ENCODE measurements around the gene SLF2. TPM values are rescaled to one million over a fixed set of nuclear protein-coding genes. Genes with fewer than 3 reads are reported as not detected.

SLF2 gene, protein sequence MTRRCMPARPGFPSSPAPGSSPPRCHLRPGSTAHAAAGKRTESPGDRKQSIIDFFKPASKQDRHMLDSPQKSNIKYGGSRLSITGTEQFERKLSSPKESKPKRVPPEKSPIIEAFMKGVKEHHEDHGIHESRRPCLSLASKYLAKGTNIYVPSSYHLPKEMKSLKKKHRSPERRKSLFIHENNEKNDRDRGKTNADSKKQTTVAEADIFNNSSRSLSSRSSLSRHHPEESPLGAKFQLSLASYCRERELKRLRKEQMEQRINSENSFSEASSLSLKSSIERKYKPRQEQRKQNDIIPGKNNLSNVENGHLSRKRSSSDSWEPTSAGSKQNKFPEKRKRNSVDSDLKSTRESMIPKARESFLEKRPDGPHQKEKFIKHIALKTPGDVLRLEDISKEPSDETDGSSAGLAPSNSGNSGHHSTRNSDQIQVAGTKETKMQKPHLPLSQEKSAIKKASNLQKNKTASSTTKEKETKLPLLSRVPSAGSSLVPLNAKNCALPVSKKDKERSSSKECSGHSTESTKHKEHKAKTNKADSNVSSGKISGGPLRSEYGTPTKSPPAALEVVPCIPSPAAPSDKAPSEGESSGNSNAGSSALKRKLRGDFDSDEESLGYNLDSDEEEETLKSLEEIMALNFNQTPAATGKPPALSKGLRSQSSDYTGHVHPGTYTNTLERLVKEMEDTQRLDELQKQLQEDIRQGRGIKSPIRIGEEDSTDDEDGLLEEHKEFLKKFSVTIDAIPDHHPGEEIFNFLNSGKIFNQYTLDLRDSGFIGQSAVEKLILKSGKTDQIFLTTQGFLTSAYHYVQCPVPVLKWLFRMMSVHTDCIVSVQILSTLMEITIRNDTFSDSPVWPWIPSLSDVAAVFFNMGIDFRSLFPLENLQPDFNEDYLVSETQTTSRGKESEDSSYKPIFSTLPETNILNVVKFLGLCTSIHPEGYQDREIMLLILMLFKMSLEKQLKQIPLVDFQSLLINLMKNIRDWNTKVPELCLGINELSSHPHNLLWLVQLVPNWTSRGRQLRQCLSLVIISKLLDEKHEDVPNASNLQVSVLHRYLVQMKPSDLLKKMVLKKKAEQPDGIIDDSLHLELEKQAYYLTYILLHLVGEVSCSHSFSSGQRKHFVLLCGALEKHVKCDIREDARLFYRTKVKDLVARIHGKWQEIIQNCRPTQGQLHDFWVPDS
- total RNA-seq (2021; fragmentation: NEBNext Ultra II Directional; extraction: Animal tissue kit (Norgen Biotek cat#: 25700)) (20.1 and 20.9 TPM in 2 replicates), polyA plus RNA-seq (2011; rRNA removed) (4.0 and 5.5 TPM in 2 replicates), polyA minus RNA-seq (2011; rRNA and poly(A)+ RNA removed) (10.0 and 10.7 TPM in 2 replicates)
- 6.3 TPM for polyA plus RNA-seq (2011; cell fraction: cytosol; rRNA removed)
- polyA plus RNA-seq (2011; cell fraction: nucleus; rRNA removed) = 6.2 TPM
- 6.6 to 10.9 TPM (median 8.4 TPM) in 4 replicates for polyA plus RNA-seq (2012, experiment 1 of 2)
- 1.0 TPM for polyA plus RNA-seq (2012, experiment 2 of 2)
- 10.3 TPM for polyA plus RNA-seq (2013, experiment 1 of 2)
- 10.3 TPM for polyA plus RNA-seq (2013, experiment 2 of 2)
- polyA minus RNA-seq (2011; cell fraction: cytosol; rRNA and poly(A)+ RNA removed) = 13.1 TPM
- polyA minus RNA-seq (2011; cell fraction: nucleus; rRNA and poly(A)+ RNA removed) = 38.1 TPM
- long read RNA-seq, experiment 1, partial matches to known transcripts = 2 of 7 reads
- long read RNA-seq, experiment 1, other reads (novel, unspliced or antisense) = 5 of 7 reads
- long read RNA-seq, experiment 2, partial matches to known transcripts = 4 of 8 reads
- long read RNA-seq, experiment 2, other reads (novel, unspliced or antisense) = 2 of 8 reads

DNA sequence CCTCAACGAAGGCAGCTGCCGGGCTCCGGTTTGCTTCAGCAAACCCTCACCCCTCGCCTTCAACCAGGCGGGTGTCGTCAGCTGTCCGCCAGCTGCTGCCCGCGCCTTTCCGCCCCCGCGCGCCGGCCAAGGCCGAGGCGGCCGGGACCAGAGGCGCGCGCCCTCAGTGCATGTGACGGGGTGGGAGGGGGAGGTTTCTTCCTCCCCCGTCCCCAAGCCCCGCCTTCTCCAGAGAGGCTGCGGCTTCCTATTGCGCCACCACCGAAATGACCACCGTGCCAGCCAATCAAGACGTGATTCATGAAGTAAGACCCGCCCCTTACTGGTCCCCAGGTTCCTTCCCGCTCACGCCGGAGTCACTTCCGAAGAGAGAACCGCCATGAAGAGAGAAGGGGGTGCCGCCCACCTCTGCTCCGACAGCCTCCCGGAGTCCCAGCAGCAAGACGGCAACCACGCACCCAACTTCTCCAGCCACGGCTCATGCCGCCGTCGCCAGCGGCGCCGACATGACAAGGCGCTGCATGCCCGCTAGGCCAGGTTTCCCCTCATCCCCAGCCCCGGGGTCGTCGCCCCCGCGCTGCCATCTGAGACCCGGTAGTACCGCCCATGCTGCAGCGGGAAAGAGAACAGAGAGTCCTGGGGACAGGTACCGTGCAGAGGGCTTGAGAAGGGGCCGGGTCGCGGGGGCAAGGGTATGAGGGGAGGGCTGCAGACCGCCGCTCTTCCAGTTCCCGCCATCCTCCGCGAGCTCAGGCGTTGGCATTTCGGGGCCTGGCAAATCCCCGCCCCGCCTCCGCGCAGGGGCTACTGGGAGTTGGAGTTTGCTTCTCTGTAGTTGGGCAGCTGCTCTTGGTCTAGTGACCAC lies at the start of gene SLF2:
SLF2 (plus strand) TSS at position 359 of the 865 bp plus-strand sequence; CDS start at position 507, 148 bp downstream.
- H3K23me2 ChIP-seq (ENCODE audit: low read depth, low read length) = peaks cover 6% of the 10 kb centered on the region
- H4K5ac ChIP-seq (ENCODE audit: insufficient read length, low read depth, low read length) = peak within 1 kb of the TSS; percentile 93
- H3K18ac ChIP-seq (ENCODE audit: extremely low read depth, low read length) = peak within 1 kb of the TSS; percentile 95
- H3K9ac ChIP-seq (replicated peaks in 1 of 4; ENCODE audit: extremely low read depth in 1 of 4, low read depth in 3 of 4, low read length in 3 of 4) = peak within 1 kb of the TSS; percentile 55 to 81 (median 71)
- peak within 1 kb of the TSS; percentile 91; the same call in 1 of the 2 replicates for H2AFZ ChIP-seq (ENCODE audit: low read length)
- H3K36me3 ChIP-seq (ENCODE audit: control insufficient read depth in 2 of 4, insufficient read depth in 4 of 4, low read length in 3 of 4) = peaks cover 2 to 14% (median 9%) of the 10 kb centered on the region in 4 experiments; a peak in 5 of 8 replicates
- H3K27me3 ChIP-seq (replicated peaks in 1 of 4; ENCODE audit: control insufficient read depth in 3 of 4, extremely low read depth in 1 of 4, insufficient read depth in 3 of 4, low read length in 3 of 4) = no peaks in the 10 kb centered on the region; a peak in 1 of 7 replicates
- peak within 1 kb of the TSS; percentile 88 for H4K91ac ChIP-seq (replicated peaks; ENCODE audit: insufficient read length, low read length)
- no peaks in the 10 kb centered on the region for H3K9me3 ChIP-seq (ENCODE audit: insufficient read depth in 2 of 2, low read depth in 1 of 2, low read length in 1 of 2)
- peaks cover 0 to 24% of the 10 kb centered on the region in 2 experiments; a peak in 2 of 4 replicates for H3K79me2 ChIP-seq (ENCODE audit: control insufficient read depth in 1 of 2, insufficient read depth in 2 of 2, low read length in 2 of 2)
- H2BK120ac ChIP-seq (replicated peaks; ENCODE audit: low read depth, low read length) = no peak within 1 kb of the TSS
- H4K8ac ChIP-seq (ENCODE audit: extremely low read depth, insufficient read depth, low read length) = peak within 1 kb of the TSS; percentile 39
- ChIA-PET CTCF (ENCODE audit: partially characterized antibody) (interaction anchor here (0.6 to 2.1 kb wide), 8 partner anchors 16 to 431 kb away, joined by 3 to 6 read pairs (median 4); no protein-coding TSS in a partner anchor), POLR2A (ENCODE audit: partially characterized antibody) (interaction anchor here (0.8 to 1.6 kb wide), 4 partner anchors 9 to 84 kb away, joined by 3 to 5 read pairs (median 3); no protein-coding TSS in a partner anchor)
- H3K4me3 ChIP-seq (ENCODE audit: extremely low read depth in 1 of 4, insufficient read depth in 2 of 4, low read depth in 3 of 4, low read length in 4 of 4) = peak within 1 kb of the TSS; percentile 80 to 95 (median 86)
- H3K79me1 ChIP-seq (ENCODE audit: low read depth, low read length) = no peaks in the 10 kb centered on the region
- H2AK5ac ChIP-seq (ENCODE audit: low read depth, low read length) = 0 out of 2 replicates have a peak within 1 kb of the TSS, but pooled peaks have one; percentile 10
- H3K4me2 ChIP-seq (ENCODE audit: insufficient read depth in 1 of 2, low read depth in 2 of 2, low read length in 2 of 2) = peak within 1 kb of the TSS; percentile 81 to 83
- H4K20me1 ChIP-seq (replicated peaks in 1 of 2; ENCODE audit: control insufficient read depth in 1 of 2, insufficient read depth in 2 of 2, low read length in 2 of 2) = peaks cover 1 to 3% of the 10 kb centered on the region in 2 experiments
- WGBS, 2 experiments (ENCODE audit: extremely low coverage in 1 of 2, insufficient coverage in 1 of 2, insufficient read length in 1 of 2, insufficient replicate concordance in 2 of 2, low coverage in 1 of 2, low lambda C conversion rate in 2 of 2, missing lambda C conversion rate in 1 of 2) = 2% methylated on average over 38 of the region's 71 CpGs; no CpG with 5 or more reads in 1 of the 2 experiments
- H2BK12ac ChIP-seq (ENCODE audit: low read depth, low read length) = no peak within 1 kb of the TSS
- no peak within 1 kb of the TSS for H3K23ac ChIP-seq (ENCODE audit: insufficient read length)
- no peak within 1 kb of the TSS for H2BK20ac ChIP-seq (ENCODE audit: low read length)
- peak within 1 kb of the TSS; percentile 68; the same call in 1 of the 2 replicates for H3K27ac ChIP-seq (ENCODE audit: low read depth, low read length)
- H2BK5ac ChIP-seq (ENCODE audit: low read depth, low read length) = peak within 1 kb of the TSS; percentile 95
- DNase-seq (ENCODE audit: low read depth in 1 of 2, low spot score in 2 of 2) (peak; percentile 88 to 90), FAIRE-seq (peak; percentile 91)
- H3K14ac ChIP-seq (ENCODE audit: insufficient read length) = no peak within 1 kb of the TSS
- peaks cover 2 to 13% (median 4%) of the 10 kb centered on the region in 4 experiments; a peak in 3 of 7 replicates for H3K4me1 ChIP-seq (replicated peaks in 1 of 4; ENCODE audit: control insufficient read depth in 3 of 4, insufficient read depth in 4 of 4, low read length in 3 of 4)
- H3K4ac ChIP-seq (replicated peaks; ENCODE audit: insufficient read length, low read depth, low read length) = peak within 1 kb of the TSS; percentile 88
- peak within 1 kb of the TSS; percentile 77 for H2BK15ac ChIP-seq (ENCODE audit: low read length)
- peak within 1 kb of the TSS; percentile 97 for H3K56ac ChIP-seq (replicated peaks; ENCODE audit: insufficient read length, low read depth, low read length)
- TF ChIP-seq KDM5A (IDR thresholded peaks at IDR 0.05; ENCODE audit: low read length) = no peak
- TF ChIP-seq HDAC2 (IDR thresholded peaks at IDR 0.05; ENCODE audit: borderline replicate concordance in 1 of 2, low read depth in 2 of 2, low read length in 2 of 2) = peak; percentile 27 to 94; a peak in 1 of 4 replicates
